T-helper 1 cell treated with Interleukin-12 subunit alpha and Interleukin-12 subunit beta and Interleukin-4 antibody, amounts not matched to agents 30 ng/mL and 1 ng/mL, for 36 hours (primary cell): ENCODE data around the gene EFCAB12. TPM values are rescaled to one million over a fixed set of nuclear protein-coding genes. Genes with fewer than 3 reads are reported as not detected.
"Not testable (repeated sequence)": the region's sequence is repeated elsewhere in the genome, so short reads cannot be mapped to it uniquely, and the experiment has no call there.

ENCODE experiments used
- intact Hi-C: fragments of 100-400 bp; cut with micrococcal nuclease; formaldehyde crosslinking; loops from one replicate; pipeline ENCODE4 v1.15.1; 2024
- total RNA-seq: library from RNA; stranded (reverse); gene quantifications from 2 replicates; pipeline ENCODE4 v1.2.3, GENCODE V29; 2022

The EFCAB12 gene
- total RNA-seq, 1 donor from 2014 or later: 0.83 TPM

DNA sequence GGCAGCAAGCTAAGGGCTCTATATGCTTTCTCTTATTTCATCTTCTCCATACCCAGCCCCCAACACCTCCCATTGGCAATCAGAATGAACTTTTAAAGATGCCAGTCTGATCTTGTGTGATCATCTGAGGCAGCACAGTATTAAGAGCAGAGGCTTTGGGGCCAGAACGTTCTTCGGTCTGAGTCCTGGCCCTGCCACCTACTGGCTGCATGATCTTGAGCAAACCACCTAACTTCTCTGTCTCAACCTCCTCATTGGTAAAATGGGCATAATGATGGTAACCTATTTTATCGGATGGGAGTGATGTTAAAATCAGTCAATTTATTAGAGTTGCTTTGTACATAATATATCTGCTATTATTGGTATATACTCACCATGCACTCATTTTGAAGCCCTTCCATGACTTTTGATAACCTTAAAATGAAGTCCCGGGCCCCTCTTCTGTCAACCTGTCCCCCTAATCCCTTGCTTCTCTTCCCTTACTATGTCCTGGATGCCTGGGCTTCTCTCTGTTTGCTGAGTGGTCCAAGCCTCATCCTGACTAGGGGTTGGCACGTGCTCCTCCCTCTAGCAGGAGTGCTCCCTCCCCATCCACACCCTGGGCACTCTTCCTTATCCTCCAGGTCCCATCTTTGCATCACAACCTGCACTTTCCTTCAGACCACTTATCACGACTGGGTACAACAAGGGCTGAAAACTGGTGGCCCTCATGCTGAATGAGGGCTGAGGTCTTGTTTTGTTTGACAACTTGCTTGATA, 6.3 kb downstream of the EFCAB12 start:
- intact Hi-C loops: no loop called here

GRCh38 chr3:129421236-129421883, 7.1 kb downstream of the EFCAB12 start:
- intact Hi-C loops: no loop called here

GRCh38 chr3:129419476-129419875, 9.0 kb downstream of the EFCAB12 start:
- intact Hi-C loops: no loop called here

- intact Hi-C loops: no loop called here
Measured at GRCh38 chr3:129418041-129418973, 10.1 kb downstream of the EFCAB12 start.

DNA sequence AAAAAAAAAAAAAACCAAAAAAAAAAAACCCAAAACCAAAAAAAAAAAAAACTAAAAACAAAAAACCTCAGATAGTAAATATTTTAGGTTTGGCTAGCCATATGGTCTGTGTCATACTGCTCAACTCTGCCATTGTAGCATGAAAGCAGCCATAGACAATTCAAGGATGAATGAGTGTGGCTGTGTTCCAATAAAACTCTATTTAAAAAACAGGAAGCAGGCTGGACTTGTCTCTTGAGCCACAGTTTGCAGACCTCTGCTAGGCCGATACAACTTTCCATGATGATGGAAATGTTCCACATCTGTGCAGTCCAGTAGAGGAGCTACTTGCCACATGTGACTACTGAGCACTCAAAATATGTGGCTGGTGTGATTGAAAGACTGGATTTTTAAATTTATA, 11.1 kb downstream of the EFCAB12 start:
- intact Hi-C loops: no loop called here

DNA sequence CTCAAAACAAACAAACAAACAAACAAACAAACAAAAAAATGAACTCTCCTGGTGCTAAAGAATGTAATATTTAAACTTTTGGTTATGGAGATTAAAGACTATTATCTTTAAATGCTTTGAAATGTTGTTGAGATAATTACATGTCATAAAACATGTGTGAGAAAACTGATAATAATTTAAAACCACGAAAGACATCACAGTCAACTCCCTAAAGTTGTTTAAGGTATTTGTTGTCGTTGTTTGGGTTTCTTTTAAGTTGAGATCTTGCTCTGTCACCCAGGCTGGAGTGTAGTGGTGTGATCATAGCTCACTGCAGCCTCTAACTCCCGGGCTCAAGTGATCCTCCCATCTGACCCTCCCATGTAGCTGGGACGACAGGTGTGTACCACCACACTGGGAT, 12.0 kb downstream of the EFCAB12 start:
- intact Hi-C loops: no loop called here

DNA sequence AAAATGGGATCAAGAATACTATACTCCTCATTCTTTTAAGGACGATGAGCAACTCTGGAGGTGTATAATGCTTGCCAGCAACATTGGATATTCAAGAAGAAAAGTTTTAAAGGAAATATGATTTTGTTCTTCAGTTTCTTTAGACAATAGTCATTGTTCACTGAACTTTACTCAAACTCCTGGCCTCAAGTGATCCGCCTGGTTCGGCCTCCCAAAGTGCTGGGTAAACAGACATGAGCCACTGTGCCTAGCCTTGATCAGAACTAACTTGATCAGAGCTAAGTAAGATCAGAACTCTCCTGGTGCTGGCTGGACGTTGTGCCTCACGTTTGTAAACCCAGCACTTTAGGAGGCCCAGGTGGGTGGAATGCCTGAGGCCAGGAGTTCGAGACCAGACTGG, 12.6 kb downstream of the EFCAB12 start:
- intact Hi-C loops: no loop called here

GRCh38 chr3:129415378-129415777, 13.1 kb downstream of the EFCAB12 start:
- intact Hi-C loops: no loop called here

GRCh38 chr3:129413687-129414506, 14.5 kb downstream of the EFCAB12 start:
- intact Hi-C loops: no loop called here

- intact Hi-C loops: not testable (repeated sequence)
Measured at GRCh38 chr3:129413238-129413637, 15.2 kb downstream of the EFCAB12 start.

GRCh38 chr3:129412542-129413198, 15.8 kb downstream of the EFCAB12 start:
- intact Hi-C loops: no loop called here

GRCh38 chr3:129410971-129411370, 17.5 kb downstream of the EFCAB12 start:
- intact Hi-C loops: no loop called here

DNA sequence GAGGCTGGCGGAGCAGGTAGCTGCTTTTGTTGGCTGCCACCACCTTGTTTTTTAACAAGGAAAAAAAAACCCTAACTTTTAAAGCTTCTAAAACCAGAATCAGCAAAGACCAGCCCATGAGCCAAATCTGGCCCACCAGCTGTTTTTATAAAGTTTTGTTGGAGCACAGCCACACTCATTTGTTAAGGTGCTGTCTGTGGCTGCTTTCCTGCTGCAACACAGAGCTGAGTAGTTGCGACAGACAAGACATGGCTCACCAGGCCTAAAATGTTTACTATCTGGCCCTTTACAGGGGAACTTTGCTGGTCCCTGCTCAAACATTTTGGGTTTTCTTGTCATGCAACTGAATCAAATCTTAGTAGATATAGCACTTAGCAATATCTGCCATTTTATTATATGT, 18.9 kb downstream of the EFCAB12 start:
- intact Hi-C loops: no loop called here

DNA sequence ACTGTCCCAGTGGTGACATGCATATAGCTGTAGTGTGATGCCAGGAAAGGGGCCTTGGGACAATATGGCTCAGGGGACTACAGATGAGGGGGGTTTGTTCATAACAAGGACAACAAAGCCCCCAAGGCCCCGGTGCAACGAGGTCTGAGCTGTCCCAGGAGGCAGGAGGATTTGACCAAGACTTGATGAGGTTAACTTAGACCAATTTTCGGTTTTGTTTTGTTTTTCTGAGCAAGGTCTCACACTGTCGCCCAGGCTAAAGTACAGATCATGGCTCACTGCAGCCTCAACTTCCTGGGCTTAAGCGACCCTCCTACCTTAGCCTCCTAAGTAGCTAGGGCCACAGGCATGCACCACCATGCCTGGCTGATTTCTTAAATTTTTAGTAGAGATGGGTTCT, 23.8 kb downstream of the EFCAB12 start:
- intact Hi-C loops: no loop called here

DNA sequence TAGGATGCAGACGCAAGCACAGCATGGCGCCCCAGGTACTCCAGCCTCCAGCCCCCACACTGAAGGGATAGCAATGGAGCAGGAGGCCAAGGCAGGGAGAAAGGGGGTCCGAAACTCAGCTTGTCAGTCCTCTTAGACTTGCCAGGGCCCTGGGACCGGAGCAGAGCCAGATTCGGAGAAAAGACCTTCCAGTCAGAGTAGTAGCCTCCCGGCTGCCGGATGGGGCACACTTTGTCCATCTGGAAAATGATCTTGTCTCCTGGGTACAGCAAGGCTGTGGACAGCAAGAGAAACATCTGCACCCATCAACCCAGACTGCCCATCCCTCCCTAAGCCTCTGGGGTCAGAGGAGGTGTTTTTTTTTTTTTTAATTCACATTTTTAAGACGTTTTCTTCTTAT, 24.3 kb downstream of the EFCAB12 start:
- intact Hi-C loops: no loop called here

- intact Hi-C loops: no loop called here
Measured at GRCh38 chr3:129403450-129403849, 25.0 kb downstream of the EFCAB12 start.

- intact Hi-C loops: no loop called here
Measured at GRCh38 chr3:129402616-129403015, 25.8 kb downstream of the EFCAB12 start.

DNA sequence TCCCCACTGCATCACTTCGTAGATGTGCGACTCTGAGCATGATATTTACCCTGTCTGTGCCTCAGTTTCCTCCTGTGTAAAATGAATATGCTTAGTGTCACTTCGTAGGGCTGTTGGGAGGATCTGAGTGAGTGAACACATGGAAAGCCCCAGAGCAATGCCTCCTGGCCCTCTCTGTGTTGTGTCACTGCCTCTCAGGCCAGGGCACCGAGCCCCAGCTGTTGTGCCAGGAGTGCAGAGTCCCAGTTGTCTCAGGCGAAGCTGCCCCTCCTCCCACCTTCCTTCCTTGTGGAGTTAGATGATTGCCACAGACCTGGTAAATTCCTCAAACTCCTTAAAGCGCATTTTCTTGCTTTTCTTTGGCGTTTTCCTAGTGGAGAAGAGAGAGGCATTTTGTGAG, 26.2 kb downstream of the EFCAB12 start:
- intact Hi-C loops: no loop called here

- intact Hi-C loops: loop anchor here (1.0 to 5.0 kb wide), 11 partner anchors 28 to 783 kb away; partner anchors contain the start of genes COPG1, EFCAB12, HMCES and IFT122
Measured at GRCh38 chr3:129399895-129400357, 28.5 kb downstream of the EFCAB12 start.
